GM12874 (cell line): ENCODE results near the gene WEE1.

ENCODE experiments used
- CTCF ChIP-seq: IDR thresholded peaks from 2 replicates; pipeline ENCODE4 v1.5.1; 2011; ENCODE audit warnings: low read depth, mild to moderate bottlenecking, control low read depth, low read length, moderate library complexity; ENCODE audit not compliant: insufficient read depth

The WEE1 gene

GRCh38 chr11:9639099-9639498 lies 65.6 kb downstream of the WEE1 start:
- no peak for TF ChIP-seq CTCF
